ENCODE data around the gene IFFO2. TPM values are rescaled to one million over a fixed set of nuclear protein-coding genes. Genes with fewer than 3 reads are reported as not detected.

Gene IFFO2
- total RNA-seq, 2 donors from 2014 or later = 99.8 to 119 TPM

GRCh38 chr1:18855573-18855972 lies 100.9 kb downstream of the IFFO2 start:
- Mint-ChIP-seq H3K27me3 (no peaks in the 10 kb centered on the region), H3K4me1 (no peaks in the 10 kb centered on the region), H3K27ac (no peak overlapping the region), H3K36me3 (ENCODE audit: low read depth) (no peaks in the 10 kb centered on the region), H3K4me3 (no peak overlapping the region)
- no peaks in the 10 kb centered on the region for H3K9me3 ChIP-seq (ENCODE audit: control insufficient read depth, low read length, poor library complexity, severe bottlenecking)
- DNase-seq (no peak), ATAC-seq (no peak)

GRCh38 chr1:18854331-18855025 lies 102.0 kb downstream of the IFFO2 start:
- H3K36me3 Mint-ChIP-seq (ENCODE audit: low read depth) = no peaks in the 10 kb centered on the region
- ATAC-seq (no peak), DNase-seq (no peak)
- no peak overlapping the region for H3K4me3 Mint-ChIP-seq
- H3K9me3 ChIP-seq (ENCODE audit: control insufficient read depth, low read length, poor library complexity, severe bottlenecking) = no peaks in the 10 kb centered on the region
- H3K27ac Mint-ChIP-seq = no peak overlapping the region
- no peaks in the 10 kb centered on the region for H3K4me1 Mint-ChIP-seq
- H3K27me3 Mint-ChIP-seq = no peaks in the 10 kb centered on the region

Other genes with a start within 250 kb of the IFFO2 start
- gene TAS1R2, start 97.0 kb downstream of the IFFO2 start, total RNA-seq = not detected
- gene ALDH4A1, start 54.1 kb downstream of the IFFO2 start, total RNA-seq = 1 to 10 TPM; 1.1 to 1.2 TPM

Data from T-helper 17 cell (primary cell).